HG03108 (cell line): ENCODE results near the gene MMD.

Source experiments
- ATAC-seq: cut with Tn5 transposase; IDR thresholded peaks from one replicate; pipeline ENCODE4 v1.9.1; 2021; ENCODE audit warnings: moderate library complexity; ENCODE audit not compliant: unreplicated experiment

The MMD gene

GRCh38 chr17:55354010-55354409, 67.6 kb downstream of the MMD start:
- no peak for ATAC-seq

- no peak for ATAC-seq
These were observed 70.4 kb downstream of the MMD start for GRCh38 chr17:55351226-55351625.

- ATAC-seq: no peak
These were observed 70.8 kb downstream of the MMD start for GRCh38 chr17:55350825-55351205.

- ATAC-seq: peak; percentile 55
These were observed 72.8 kb downstream of the MMD start for GRCh38 chr17:55348749-55349354.

- no peak for ATAC-seq
These were observed 74.3 kb downstream of the MMD start for GRCh38 chr17:55347341-55347740.

GRCh38 chr17:55346658-55347057, 75.0 kb downstream of the MMD start:
- no peak for ATAC-seq

- no peak for ATAC-seq
These were observed 76.5 kb downstream of the MMD start for GRCh38 chr17:55345132-55345531.

- no peak for ATAC-seq
These were observed 77.1 kb downstream of the MMD start for GRCh38 chr17:55344514-55344997.

GRCh38 chr17:55343900-55344513, 77.6 kb downstream of the MMD start:
- no peak for ATAC-seq

- no peak for ATAC-seq
These were observed 78.6 kb downstream of the MMD start for GRCh38 chr17:55342800-55343585.
